Medulla oblongata (tissue), 1 donor: ENCODE measurements around the gene ETS1.

Experiments used
- DNase-seq: peaks from one replicate; pipeline ENCODE4 v3.0.0-alpha.2; 2015; ENCODE audit errors: extremely low spot score

Gene ETS1

DNA sequence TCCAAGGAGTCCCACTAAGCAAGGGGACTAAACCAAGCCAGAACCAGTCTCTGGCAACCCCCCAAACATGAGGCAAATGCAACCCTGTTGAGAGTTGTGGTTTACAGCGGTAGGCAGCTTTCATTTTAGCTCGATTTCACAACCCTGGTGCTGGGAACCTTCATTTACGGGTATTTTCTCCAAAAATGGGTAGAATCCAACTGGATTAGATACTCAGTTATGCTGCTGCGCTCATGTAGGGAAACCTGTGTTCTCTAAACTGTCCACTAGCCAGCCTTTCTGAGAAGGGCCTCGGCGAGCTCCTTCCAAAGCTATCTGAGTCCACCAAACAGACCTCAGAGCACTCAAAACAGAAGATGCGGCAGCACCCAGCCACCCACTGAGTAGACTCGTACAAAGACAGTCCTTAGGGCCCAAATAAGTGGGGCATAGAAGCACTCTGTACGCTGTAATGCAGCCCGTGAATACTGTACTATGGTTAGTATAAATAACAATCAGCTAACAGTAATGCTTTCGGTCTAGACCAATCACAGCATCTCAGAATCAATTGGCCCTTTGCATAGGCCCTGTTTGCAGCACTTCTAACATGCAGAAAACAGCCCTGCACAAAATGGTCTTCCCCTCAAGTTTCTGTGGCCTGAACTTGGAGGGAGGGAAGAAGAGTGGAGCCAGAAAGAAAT is 104.7 kb downstream of the ETS1 start:
- no peak for DNase-seq

DNA sequence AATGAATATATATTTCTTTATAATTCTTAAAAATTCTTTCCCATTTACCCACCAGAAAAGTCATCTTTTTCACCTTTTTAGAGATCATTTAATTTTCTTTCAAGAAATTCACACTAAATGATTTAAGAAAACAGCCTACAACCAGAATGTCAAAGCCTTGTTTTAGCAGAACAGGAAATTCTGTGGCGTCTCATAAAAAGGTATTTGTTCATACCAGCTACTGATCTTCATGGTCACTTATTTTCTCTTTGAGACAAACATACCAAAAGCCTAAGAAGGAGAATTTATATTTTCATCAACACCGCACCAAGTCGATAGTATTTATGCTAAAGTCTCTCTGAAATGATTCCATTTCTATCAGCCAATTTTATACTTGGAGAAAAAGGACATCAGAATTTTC is 105.3 kb downstream of the ETS1 start:
- no peak for DNase-seq

DNA sequence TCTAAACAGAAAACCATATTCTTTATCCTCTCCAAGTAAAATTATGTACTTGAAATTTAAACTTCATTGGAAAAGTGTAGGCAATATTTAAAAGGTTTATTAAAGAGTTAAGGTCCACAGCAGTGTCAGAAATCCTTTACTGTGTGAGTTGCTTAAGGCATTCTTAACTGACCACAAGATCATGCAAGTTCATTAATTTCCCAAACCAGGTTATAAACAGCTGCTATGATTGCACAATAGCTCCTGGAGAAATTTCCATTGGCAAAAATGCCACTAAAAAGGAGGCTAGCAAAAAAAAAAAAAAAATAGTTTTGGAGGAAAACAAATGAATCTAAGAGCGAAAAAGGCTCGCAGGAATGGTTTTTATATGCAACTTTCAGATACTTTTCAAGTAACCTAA is 106.2 kb downstream of the ETS1 start:
- DNase-seq, result no peak

DNA sequence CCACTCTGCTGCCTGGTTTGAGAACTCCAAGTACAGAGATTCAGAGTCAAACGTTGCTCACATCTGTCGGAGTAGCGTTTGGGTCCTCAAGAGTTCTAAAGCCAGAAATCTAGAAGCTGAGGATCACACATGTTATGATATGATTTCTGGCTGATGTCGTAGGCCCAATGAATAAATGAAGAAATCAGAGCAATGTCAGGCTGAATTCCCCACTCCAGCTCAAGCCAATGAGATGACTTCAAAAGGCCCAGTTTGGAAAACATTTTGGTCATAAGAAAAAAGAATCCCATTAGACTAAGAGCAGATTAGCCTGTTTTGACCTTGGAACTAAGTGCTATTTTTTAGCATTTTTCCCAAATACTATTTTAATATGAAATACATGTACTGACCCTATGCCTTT is 106.7 kb downstream of the ETS1 start:
- DNase-seq, result no peak

DNA sequence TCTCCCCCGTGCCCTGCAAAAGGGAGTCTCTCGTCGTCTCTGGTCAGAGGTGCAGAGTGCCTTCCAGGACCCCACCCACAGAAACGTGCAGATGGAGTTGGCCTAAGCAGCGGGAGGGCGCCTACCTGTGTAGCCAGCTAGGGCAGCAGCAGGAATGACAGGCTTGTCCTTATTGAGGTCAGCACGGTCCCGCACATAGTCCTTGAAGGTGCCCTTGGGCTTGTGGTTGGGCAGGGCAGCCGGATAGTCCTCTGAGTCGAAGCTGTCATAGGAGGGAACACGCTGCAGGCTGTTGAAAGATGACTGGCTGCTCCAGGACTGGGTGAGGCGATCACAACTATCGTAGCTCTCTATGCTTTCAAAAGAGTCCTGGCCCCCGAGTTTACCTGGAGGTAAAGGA is 107.3 kb downstream of the ETS1 start:
- no peak for DNase-seq

DNA sequence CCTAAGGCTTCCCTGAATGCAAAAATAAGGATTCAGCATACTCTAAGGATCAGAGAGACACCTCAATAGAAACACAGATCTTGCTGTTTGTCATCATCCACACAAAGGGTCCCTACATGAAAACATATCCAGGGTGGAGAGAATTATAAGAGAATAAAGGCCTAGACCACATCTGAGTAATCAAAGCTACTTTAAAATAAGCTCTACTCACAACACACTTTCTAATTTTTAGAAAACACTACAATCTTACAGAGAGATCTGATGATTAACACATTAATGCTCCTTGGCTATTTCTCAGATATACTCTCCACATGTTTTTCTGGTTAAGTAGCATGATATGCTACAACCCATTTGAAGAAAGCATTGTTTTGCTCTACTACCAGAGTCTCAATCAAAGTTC is 108.2 kb downstream of the ETS1 start:
- DNase-seq, result no peak

DNA sequence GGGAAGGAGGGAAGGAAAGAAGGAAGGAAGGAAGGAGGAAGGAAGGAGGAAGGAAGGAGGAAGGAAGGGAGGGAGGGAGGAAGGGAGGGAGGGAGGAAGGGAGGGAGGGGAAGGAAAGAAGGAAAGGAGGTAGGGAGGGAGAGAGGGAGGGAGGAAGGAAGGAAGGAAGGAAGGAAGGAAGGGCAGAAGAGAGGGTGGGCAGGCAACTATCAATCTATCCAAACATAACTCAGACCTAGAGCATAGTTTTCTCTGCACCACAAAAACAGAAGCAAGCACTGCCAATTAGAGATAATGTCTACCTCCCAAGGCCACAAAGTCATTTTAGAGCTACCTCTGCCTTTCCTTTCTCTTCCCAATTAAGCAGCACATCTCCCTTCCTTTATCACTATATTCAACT is 109.1 kb downstream of the ETS1 start:
- no peak for DNase-seq

DNA sequence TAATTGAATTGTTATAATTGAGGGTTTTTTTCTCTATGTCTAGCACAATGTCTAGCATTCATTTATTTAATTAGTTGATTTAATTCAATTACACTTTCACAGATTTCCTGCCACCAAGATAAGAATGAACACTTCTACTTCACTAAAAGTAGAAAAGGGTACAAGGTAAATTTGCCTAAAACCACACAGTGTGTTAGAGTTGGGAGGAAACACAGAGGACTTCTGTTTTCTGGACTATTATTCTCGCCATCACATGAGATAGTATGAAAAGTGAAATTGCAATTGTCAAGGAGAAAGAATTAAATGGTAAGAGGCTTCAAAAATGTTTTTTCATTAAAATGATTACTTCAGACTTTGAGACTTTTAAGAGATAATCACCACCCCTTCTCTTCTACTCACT is 109.5 kb downstream of the ETS1 start:
- no peak for DNase-seq

DNA sequence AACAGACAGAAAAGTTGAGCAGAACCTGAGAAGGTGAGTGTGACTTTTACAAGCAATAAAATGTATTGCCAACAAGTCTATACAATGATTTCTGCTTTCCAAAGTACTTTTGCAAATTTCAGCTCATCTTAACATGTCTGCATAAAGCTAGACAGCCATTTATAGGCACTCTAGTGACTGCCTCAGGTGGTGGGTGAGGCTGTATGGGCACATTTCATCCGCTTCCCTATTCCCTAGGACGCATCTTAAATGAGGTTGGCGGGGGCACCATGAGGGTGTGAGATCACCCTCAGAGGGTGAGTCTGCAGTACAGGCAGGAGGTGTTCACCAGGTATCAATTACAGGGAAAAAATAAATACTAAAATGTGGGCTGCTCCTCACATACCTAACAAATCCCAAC is 110.1 kb downstream of the ETS1 start:
- no peak for DNase-seq

DNA sequence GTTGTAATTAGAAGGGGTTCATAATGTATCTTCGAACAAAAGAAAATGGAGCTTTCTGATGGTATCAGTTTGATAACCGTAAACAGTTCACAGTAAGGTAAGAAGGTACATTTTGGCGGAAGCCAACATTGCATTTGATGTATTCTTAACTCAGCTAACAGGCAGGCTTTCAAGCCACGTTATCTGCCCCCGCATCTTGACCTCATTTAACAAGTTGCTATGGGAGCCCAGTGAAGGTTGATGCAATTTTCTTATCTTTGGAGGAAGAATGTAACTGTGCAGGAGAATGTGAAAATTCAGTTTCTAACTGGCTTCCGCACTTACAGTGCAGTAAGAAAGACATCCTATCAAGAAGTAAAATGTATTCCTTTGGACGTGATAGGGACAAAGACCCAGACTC is 110.6 kb downstream of the ETS1 start:
- DNase-seq, result no peak

DNA sequence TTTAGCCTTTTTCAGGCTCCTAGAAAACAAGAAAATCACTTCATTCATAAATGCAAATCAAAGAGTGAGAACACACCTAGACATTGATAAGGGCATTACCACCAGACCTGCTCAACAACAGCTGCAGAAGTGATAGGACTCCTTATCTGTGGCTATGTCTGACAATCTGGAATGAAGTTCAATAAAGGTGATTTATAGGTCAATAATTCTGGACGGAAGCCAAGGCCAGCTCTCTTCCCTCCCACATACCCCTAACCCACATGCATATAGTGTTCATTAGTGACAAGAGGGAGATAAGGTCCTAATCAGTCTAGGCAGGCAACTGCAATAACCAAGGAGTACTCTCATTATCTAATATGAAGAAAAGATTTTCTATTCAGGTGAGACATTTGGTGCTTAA is 111.3 kb downstream of the ETS1 start:
- no peak for DNase-seq

DNA sequence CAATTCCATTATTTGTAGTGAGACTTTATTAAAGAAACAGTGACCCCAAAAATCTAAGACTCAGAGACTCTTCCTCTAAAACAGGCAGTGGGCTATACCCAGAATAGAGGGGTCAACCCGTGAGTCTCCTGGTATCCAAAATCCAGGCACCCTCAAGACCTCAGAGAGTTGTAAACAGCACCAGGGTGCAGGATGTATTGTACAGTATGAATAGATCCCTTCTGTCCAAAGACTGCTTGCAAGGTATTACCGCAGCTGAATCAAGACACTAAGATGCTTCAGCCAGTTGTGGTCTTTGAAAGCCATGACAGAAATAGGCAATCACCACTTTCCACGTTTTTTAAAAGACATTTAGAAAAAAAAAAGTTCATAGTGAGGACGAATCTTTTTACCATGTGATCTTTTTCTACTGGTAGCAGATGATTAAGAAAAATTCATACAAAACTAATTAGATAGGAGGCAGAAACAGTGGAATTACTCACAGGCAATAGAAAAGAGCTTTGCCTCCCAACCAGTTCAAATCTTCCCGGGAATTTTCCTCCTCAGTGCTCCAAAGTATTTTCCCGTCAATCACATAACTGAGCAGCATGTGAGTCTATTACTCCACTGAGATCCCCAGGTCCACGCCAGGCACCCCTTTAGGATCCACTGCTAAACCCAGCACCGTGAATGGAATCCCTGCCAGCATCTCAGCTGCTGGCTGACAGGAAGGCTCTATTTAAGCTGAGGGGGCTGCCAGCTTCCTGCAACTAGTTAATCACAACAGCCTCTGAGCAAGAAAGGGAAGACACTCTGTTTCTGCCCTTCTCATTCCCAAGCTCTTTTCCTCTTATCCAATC is 113.1 kb downstream of the ETS1 start:
- DNase-seq, result no peak

DNA sequence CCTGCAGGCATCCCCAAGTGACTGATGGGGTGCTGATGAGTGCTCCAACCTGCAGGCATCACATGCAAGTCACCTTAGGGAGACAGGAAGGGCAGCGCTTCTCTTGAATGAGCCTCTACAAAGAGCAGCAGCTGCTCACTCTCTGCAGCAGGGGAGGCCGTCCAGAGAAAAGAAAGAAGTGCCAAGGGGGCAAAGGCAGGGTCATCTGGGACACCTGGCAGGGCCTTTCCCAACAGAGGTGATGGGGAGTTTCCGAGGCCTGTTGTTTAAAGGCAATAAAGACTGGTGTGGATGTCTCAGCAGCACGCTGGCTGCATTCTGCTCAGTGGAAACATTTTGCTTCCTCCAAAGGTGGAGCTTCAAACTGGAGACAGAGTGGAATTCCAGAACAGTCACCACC is 113.7 kb downstream of the ETS1 start:
- DNase-seq, result no peak

DNA sequence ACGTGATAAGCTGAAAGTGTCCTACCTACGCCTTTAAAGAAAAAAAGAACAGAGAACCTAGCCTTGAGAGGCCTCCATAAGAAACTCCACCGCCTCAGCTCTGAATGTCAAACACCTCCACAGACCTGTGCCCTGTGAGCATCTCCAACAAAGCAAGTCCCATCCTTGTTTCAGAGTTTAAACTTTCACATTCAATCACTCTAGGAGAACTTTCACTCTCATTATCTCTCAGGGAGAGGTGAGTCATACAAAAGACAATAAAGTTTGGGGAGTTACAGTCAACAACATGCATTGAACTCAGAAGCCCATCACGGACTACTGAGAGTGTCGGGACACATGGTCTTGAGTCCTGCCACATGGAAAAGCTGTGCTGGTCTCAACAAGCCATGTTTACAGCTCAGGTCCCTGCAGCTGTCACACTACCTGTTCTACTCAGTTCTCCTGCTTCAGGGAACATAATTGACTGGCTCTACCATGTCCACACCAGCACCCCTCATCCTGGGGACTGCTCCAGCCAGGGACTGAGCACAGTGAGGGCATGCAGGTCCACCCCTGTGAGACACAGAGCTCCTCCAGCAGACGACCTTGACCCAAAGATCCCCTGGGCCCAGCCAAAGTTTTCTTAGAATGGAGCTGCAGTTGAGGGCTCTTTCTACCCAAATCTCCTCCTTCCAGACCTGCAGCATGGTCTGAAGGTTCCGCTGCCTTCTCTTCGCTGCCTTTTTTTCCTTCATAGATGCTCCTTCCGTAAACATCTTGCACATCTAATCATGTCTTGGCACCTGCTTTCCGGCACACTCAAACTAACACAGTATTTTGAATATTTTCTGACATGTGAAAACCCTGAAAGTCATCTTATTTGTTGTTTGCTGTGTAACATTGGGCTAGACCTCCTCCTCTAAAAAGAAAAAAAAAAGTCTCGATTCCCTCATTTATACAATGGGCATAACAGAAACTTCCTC is 114.9 kb downstream of the ETS1 start:
- no peak for DNase-seq

DNA sequence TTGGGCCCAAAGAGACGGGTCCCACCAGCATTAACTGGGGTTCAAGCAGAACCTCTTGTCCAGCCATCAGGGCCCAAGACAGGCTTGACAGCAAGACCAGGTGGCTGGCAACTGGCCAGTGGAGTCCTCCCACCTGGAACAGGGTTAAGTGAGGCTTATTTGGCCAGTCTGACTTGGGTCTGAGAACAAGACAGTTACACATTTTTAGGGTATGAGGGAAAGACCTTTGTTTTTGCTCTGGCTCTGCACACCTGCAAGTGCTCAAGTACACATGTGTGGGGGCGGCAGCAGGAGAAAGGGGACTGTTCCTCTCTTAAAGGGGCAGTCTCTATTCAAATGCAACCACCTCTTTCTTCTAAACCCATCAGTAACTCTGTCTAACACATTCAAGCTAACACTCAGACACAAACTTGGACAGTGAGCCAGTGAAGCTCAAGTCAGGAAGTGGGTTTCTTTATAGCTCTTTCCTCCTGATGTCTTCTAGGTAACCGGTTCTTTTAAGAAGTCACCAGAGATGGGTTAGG is 116.2 kb downstream of the ETS1 start:
- DNase-seq, result no peak

DNA sequence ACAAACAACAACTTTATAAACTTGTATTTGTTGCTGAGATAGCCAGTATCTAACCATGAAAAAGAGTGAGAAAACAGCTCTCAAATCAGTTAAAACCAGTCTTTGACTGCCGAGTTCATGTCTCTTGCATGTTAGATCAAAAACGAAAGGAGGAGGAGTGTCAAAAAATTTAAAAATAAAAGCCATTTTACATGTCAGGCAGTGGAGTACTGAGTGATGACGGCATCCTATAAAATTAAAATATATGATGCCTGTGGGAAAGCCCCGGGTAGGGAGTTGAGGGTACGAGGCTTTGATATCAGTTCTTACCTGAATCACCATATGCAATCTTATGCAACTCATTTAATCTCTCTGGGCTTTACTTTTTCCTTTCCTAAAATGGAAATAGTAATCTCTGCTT is 117.3 kb downstream of the ETS1 start:
- DNase-seq, result no peak

DNA sequence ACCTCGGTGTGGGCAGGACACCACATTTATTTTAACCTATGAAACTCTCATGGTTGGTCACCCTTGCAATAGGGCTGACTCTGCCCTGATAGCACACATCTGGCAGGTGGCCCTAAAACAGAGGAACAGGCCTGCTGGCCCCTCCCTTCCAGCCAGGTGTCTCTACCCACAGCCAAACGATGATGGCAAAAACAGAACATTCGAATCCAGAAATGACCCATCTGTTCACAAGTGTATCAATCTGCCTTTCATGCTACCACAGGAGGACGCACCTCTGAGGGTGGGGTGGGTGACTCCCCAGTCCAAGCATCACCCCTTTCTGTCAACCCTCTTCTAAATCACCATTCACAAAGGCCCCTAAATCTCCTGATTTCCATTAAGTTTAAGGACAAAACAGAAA is 118.1 kb downstream of the ETS1 start:
- no peak for DNase-seq

DNA sequence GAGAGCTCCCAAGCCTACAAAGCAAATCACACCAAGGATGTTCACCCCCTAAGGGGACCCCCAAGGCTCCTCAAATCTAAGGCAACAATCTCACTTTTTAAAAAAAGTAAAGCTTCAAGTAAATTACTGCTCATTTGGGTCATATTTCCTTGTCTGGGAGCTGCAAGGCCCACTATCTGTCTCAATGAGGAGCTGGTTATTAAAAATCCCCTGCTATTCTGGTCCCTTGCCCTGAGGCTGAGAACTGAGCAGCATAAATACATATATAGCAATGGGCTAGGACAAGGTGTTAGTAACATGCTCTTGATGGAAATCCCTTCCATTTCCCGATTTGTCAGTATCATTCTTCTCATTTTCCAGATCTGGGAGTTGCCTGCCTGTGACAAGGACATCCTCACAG is 119.2 kb downstream of the ETS1 start:
- DNase-seq, result no peak

DNA sequence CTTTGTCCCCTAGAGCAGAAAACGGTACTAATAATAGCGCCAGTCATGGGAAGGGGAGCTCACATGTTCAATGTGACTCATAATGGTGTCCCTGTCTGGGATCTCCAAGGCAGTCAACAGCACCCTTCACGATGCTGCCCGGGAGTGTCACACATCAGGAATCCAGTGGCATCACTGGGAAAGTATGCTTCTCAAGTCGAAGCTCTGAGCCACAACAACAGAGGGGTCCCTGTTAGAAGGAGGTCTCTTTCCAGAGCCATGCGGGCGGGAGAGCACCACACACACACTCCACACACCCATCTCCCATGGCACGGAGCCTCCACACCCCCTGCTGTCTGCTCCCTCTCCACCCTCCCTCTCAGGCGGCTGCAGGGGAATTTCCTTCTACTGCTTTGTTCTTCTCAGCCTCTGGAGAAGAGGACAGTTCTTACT is 119.7 kb downstream of the ETS1 start:
- DNase-seq, result no peak

DNA sequence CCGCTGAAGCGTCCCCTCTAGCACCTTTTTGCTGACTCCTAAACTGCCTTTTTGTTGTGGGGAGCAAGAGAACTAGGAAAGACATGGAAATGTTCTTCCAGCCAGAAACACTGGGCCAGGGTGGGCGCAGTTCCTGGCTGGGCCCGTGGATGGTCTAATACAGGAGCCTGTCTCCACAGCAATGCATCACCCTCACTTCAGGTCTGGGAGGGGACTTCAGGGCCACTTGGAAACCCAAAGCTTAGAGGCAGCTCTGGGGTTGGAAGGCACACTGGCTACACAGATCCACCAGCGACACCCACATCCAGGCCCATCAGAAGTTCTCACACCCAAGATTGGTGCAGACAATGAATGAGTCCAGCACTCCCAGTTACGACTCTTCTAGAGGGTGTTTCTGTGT is 120.3 kb downstream of the ETS1 start:
- DNase-seq, result no peak

DNA sequence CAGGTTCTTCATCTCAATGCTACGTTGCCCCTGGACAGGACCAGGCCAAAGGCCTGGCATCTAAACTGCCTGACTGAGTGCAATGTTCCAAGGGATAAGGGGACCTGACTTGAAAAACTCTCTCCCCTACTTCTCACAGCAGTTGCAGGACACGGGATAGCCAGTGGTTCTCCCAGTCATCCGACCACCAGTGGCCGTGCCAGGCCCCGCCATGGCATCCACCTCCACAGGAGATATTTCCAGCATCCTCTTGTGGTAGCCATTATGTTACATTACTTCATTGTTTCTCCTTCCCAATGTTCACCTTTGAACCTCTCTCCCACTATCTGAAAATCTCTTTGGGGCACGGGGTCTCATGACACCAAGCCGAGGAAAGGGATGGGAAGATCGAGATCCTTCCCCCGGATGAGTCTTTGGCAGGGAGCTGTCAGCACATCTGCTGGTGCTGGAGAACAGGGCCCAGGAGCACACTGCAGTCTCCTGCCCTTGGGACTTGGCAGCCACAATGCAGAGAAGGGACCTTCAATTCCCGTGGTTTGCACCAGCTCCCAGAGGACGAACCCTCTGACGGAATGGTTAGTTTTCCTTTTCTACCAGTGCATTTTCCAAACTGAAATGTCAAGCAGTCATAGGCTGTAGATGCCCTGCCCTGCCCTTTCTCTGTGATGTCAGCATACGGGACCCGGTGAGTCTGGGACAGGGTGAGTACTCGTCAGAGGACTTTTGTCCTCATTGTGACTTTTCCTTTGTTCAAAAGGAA is 121.2 kb downstream of the ETS1 start:
- no peak for DNase-seq
